Heart left ventricle (tissue), 13 donors: Measurements from ENCODE around the gene FAM118B.

ENCODE experiments used
- CTCF ChIP-seq, 12 donors: fragments of 200-600 bp; sonication (generic) in 4 of 12; IDR thresholded peaks; one replicate each; pipeline versions ENCODE4 v1.5.0 to v1.8.0; 2018 to 2022; ENCODE audit warnings: antibody characterized with exemption in 12 of 12, mild to moderate bottlenecking in 5 of 12
- POLR2A ChIP-seq, 2 donors: fragments of 450-650 bp; IDR thresholded peaks; one replicate each; pipeline ENCODE4 v1.6.1; 2017; ENCODE audit warnings: antibody characterized with exemption in 2 of 2, mild to moderate bottlenecking in 2 of 2, moderate library complexity in 2 of 2
- donor health status: ischemic (EF 13 %, LVEDD 7.1; RV severe dilation, severe dysfunction).
- donor health status: DM: no; HTN: yes; CAD: no.
- donor health status: DM: no; HTN: no; CAD: no.
- donor health status: ischemic (EF 25% LVEDD 6.9; RV normal size, moderate dysfunction).
- donor health status: ischemic (EF 25% LVEDD 5.7; RV mildly dilated, moderate dysfunction).
- donor health status: ischemic (EF 35%, LVEDD 5.7; RV mildly dilated, moderate dysfunction).
- donor health status: nonischemic (EF 11% LVEDD 7.7; RV severe dilation, severe dysfunction).
- donor health status: DM: yes; HTN: yes; CAD: no.
- donor health status: PGD.
- donor health status: ischemic (EF 29% LVEDD 5.4; RV normal size, mild dysfunction).
- donor health status: nonischemic (EF 23%, LVEDD 6.1; RV moderate dilation, normal function).

- TF ChIP-seq CTCF (IDR thresholded peaks at IDR 0.05): no peak
- no peak for TF ChIP-seq POLR2A (IDR thresholded peaks at IDR 0.05)
Measured at GRCh38 chr11:126290887-126291286, 79.3 kb downstream of the FAM118B start.
